Esophagus squamous epithelium (tissue), 5 donors: ENCODE data around the gene GSE1. TPM values are rescaled to one million over a fixed set of nuclear protein-coding genes. Genes with fewer than 3 reads are reported as not detected.

Experiments
- DNase-seq: peaks from one replicate; lab custom pipeline; 2025; lab: John Stamatoyannopoulos, UW
- H3K27ac ChIP-seq, 4 donors: fragments of 200-600 bp; sonication (generic); one replicate each; pipeline ENCODE4 v1.5.1; 2016 to 2019; ENCODE audit warnings: mild to moderate bottlenecking in 1 of 4
- H3K27me3 ChIP-seq, 4 donors: fragments of 200-600 bp; sonication (generic); 1 replicate in 3 of 4; 2 replicates in 1 of 4; pipeline versions ENCODE4 v1.5.1 to v1.6.0; 2017 to 2021; ENCODE audit warnings: antibody characterized with exemption in 1 of 4
- H3K36me3 ChIP-seq, 3 donors: fragments of 200-600 bp; sonication (generic); one replicate each; pipeline ENCODE4 v1.5.1; 2016 to 2019
- H3K4me1 ChIP-seq, 3 donors: fragments of 200-600 bp; sonication (generic); one replicate each; pipeline ENCODE4 v1.5.1; 2017 to 2019
- H3K4me3 ChIP-seq, 4 donors: fragments of 200-600 bp; sonication (generic); 1 replicate in 3 of 4; 2 replicates in 1 of 4; pipeline ENCODE4 v1.5.1; 2016 to 2019; ENCODE audit warnings: mild to moderate bottlenecking in 2 of 4, moderate library complexity in 1 of 4
- H3K9me3 ChIP-seq, 3 donors: fragments of 200-600 bp; sonication (generic); one replicate each; pipeline ENCODE4 v1.5.1; 2016 to 2019
- CTCF ChIP-seq, 6 experiments: fragments of 450-650 bp in 4 of 6; fragments of 200-600 bp in 2 of 6; sonication (generic) in 2 of 6; IDR thresholded peaks; one replicate each; pipeline ENCODE4 v1.5.1; 2016 to 2019; ENCODE audit warnings: antibody characterized with exemption in 6 of 6, mild to moderate bottlenecking in 4 of 6, moderate library complexity in 4 of 6
- POLR2A ChIP-seq, 4 donors: fragments of 450-650 bp; IDR thresholded peaks; one replicate each; pipeline ENCODE4 v1.6.1; 2017; ENCODE audit warnings: antibody characterized with exemption in 4 of 4, mild to moderate bottlenecking in 4 of 4, moderate library complexity in 3 of 4
- WGBS, 2 donors: methylation state at CpG; one replicate each; pipeline ENCODE4 v1.1.5; 2018; 5-methylcytosine and 5-hydroxymethylcytosine counted together
- intact Hi-C: fragments of 100-400 bp; cut with DNase I; formaldehyde crosslinking; loops from one replicate; pipeline ENCODE4 v1.15.0; 2022
- total RNA-seq, 4 donors: library from RNA; depleted of rRNA; stranded (reverse); fragments of >200 nt; gene quantifications; one replicate each; pipeline ENCODE4 v1.1.0, GENCODE V29; 2016
- donor health status: DM: yes; HTN: yes; CAD: no.

The GSE1 gene
- total RNA-seq, 4 donors from 2014 or later: 24.6 to 33.6 (median 28.9) TPM

- 58 to 69% methylated on average over 2 to 3 of the region's 12 CpGs for WGBS, 2 donors
- intact Hi-C loops: no loop called here
Observed at GRCh38 chr16:85698935-85699558, 85.9 kb downstream of the GSE1 start.

GRCh38 chr16:85699628-85700027 is 86.5 kb downstream of the GSE1 start:
- no peaks in the 10 kb centered on the region for H3K9me3 ChIP-seq
- peaks cover 0 to 39% (median 0%) of the 10 kb centered on the region in 4 donors for H3K27me3 ChIP-seq
- intact Hi-C loops: no loop called here
- 41 to 53% methylated on average over 4 to 7 of the region's 7 CpGs for WGBS, 2 donors
- peaks cover 5 to 24% (median 6%) of the 10 kb centered on the region in 3 donors for H3K4me1 ChIP-seq
- DNase-seq: no peak
- no peaks in the 10 kb centered on the region for H3K36me3 ChIP-seq
- no peak overlapping the region for H3K4me3 ChIP-seq
- no peak overlapping the region for H3K27ac ChIP-seq
- TF ChIP-seq POLR2A (IDR thresholded peaks at IDR 0.05): no peak
- TF ChIP-seq CTCF (IDR thresholded peaks at IDR 0.05): no peak

More at GRCh38 chr16:85698935-85699558, 85.9 kb downstream of the GSE1 start:
- no peak for DNase-seq
- TF ChIP-seq CTCF (IDR thresholded peaks at IDR 0.05) (no peak), POLR2A (IDR thresholded peaks at IDR 0.05) (no peak)
- Histone ChIP-seq H3K4me1 (peaks cover 5 to 24% (median 6%) of the 10 kb centered on the region in 3 donors), H3K9me3 (no peaks in the 10 kb centered on the region), H3K27ac (no peak overlapping the region), H3K4me3 (no peak overlapping the region), H3K27me3 (peaks cover 0 to 45% (median 0%) of the 10 kb centered on the region in 4 donors), H3K36me3 (no peaks in the 10 kb centered on the region)

GRCh38 chr16:85704011-85704410 is 90.9 kb downstream of the GSE1 start:
- 82 to 89% methylated on average over 7 to 11 of the region's 11 CpGs for WGBS, 2 donors
- H3K9me3 ChIP-seq: no peaks in the 10 kb centered on the region
- TF ChIP-seq POLR2A (IDR thresholded peaks at IDR 0.05): no peak
- no peak for TF ChIP-seq CTCF (IDR thresholded peaks at IDR 0.05)
- no peak overlapping the region for H3K27ac ChIP-seq
- H3K27me3 ChIP-seq: no peaks in the 10 kb centered on the region
- no peaks in the 10 kb centered on the region for H3K36me3 ChIP-seq
- intact Hi-C loops: no loop called here
- H3K4me1 ChIP-seq: peaks cover 0 to 8% (median 0%) of the 10 kb centered on the region in 3 donors
- no peak for DNase-seq
- H3K4me3 ChIP-seq: no peak overlapping the region

- TF ChIP-seq POLR2A (IDR thresholded peaks at IDR 0.05) (no peak), CTCF (IDR thresholded peaks at IDR 0.05) (no peak)
Observed at GRCh38 chr16:85704900-85705846, 92.1 kb downstream of the GSE1 start.

More at GRCh38 chr16:85704900-85705846, 92.1 kb downstream of the GSE1 start:
- 94% methylated on average over 14 of the region's 20 CpGs; no CpG with 5 or more reads in 1 of the 2 donors for WGBS, 2 donors
- intact Hi-C loops: no loop called here
- no peak overlapping the region for H3K27ac ChIP-seq
- H3K4me1 ChIP-seq: peaks cover 0 to 8% (median 0%) of the 10 kb centered on the region in 3 donors
- no peaks in the 10 kb centered on the region for H3K9me3 ChIP-seq
- no peaks in the 10 kb centered on the region for H3K27me3 ChIP-seq
- DNase-seq: no peak
- H3K36me3 ChIP-seq: no peaks in the 10 kb centered on the region
- H3K4me3 ChIP-seq: no peak overlapping the region
